BLaER1 (cell line): Measurements from ENCODE around the gene CANX.

ENCODE experiments used
- H3K27ac ChIP-seq: shearing (Covaris generic); formaldehyde crosslinking; 2 replicates; pipeline ENCODE4 v1.8.1; 2022
- H3K27me3 ChIP-seq: shearing (Covaris generic); formaldehyde crosslinking; 2 replicates; pipeline ENCODE4 v1.8.1; 2022
- H3K36me3 ChIP-seq: shearing (Covaris generic); formaldehyde crosslinking; 2 replicates; pipeline ENCODE4 v1.8.1; 2022
- H3K4me1 ChIP-seq: shearing (Covaris generic); formaldehyde crosslinking; 2 replicates; pipeline ENCODE4 v1.8.1; 2022
- H3K4me2 ChIP-seq: shearing (Covaris generic); formaldehyde crosslinking; 2 replicates; pipeline ENCODE4 v1.8.1; 2022
- H3K4me3 ChIP-seq: shearing (Covaris generic); formaldehyde crosslinking; 2 replicates; pipeline ENCODE4 v1.8.1; 2022
- H3K9ac ChIP-seq: shearing (Covaris generic); formaldehyde crosslinking; 2 replicates; pipeline ENCODE4 v1.8.1; 2022
- H3K9me3 ChIP-seq: shearing (Covaris generic); formaldehyde crosslinking; 2 replicates; pipeline ENCODE4 v1.8.1; 2022
- H4K20me1 ChIP-seq: shearing (Covaris generic); formaldehyde crosslinking; 2 replicates; pipeline ENCODE4 v1.8.1; 2022
- Cebpa-rat ChIP-seq: shearing (Covaris generic); IDR thresholded peaks from 2 replicates; pipeline ENCODE4 v1.8.1; 2022

CANX gene

DNA sequence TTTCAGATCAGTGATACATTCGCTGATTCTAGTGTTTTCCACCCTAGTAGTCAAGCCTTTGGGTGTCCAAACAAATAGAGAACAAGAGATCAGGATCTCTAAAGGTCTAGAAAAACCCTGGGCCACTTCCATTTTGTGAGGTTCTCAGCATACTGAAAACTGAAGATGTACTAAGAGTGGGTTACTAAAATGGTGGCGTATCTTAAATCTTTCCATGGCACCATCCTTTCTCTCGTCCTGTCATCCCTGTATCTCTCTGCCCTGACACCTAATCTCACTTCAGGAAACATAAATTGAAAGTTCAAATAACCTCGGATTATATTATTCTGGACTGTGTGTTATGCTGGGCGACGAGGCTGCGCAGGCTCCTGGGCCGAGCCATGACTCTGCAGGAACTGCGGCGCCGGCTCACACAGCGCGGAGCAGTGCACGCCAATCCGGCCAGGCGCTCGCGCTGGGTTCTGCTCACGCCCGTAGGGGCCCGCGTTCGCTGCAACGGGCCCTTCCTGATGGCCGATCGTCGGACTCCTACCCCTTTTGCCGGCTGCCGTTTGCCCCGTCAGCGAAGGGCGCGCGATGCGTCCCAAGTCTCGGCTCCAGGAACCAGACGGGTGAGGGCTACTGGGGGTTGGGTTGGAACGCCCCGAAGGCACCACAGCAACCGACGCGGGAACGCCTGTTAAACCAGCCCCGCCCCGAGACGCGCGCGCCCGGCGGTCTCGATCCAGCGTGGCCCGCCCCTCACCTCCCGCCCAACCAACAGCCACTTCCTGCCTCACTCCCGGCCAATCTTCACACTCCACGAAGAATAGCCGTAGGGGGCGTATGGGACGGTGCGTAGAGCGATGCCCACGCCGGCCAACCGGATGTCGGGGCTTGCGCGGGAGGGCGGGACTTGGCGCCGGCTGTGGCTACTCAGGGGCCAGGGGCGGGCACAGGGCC is 503 bp upstream of the CANX start:
- Histone ChIP-seq H3K27ac (peak overlapping the region; percentile 99), H3K4me1 (peaks cover 38% of the 10 kb centered on the region), H3K4me3 (peak overlapping the region; percentile 88), H3K9ac (peak overlapping the region; percentile 100), H4K20me1 (peaks cover 44% of the 10 kb centered on the region), H3K27me3 (no peaks in the 10 kb centered on the region), H3K9me3 (no peaks in the 10 kb centered on the region), H3K36me3 (peaks cover 24% of the 10 kb centered on the region), H3K4me2 (peak overlapping the region; percentile 89)
- no peak for TF ChIP-seq Cebpa-rat

DNA sequence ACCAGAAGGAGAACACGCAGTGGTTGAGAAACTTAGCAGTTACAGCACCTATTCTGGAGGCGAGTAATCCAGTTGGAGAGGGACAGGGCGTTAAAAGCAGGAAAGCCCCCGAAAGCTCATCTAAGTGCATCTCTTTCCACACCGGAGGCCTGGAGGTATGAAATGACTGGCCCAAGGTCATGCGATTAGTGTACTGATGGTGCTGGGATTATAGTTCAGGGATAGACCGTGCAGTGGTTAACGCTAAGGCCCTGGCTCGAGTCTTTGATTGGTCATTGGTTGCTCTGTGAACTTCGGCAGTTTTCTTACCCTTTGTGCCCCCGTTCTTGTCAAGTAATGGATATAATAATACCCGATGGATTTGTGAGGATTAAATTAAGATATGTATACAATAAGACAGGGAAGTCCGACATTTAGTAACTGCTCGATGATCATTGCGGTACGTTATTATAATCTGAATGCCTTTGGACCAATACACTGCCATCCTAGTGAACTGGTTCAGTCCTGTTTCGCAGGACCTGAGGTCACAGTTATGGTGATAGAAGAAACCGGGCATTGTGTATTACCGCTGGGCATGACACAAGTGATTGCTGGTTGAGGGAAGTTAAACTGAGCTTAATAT is 960 bp downstream of the CANX start:
- H3K4me2 ChIP-seq = peak overlapping the region; percentile 77
- no peak for TF ChIP-seq Cebpa-rat
- H3K9me3 ChIP-seq = no peaks in the 10 kb centered on the region
- peaks cover 39% of the 10 kb centered on the region for H3K36me3 ChIP-seq
- H3K27ac ChIP-seq = peak overlapping the region; percentile 99
- peak overlapping the region; percentile 100 for H3K9ac ChIP-seq
- peaks cover 58% of the 10 kb centered on the region for H4K20me1 ChIP-seq
- peak overlapping the region; percentile 88 for H3K4me3 ChIP-seq
- peaks cover 43% of the 10 kb centered on the region for H3K4me1 ChIP-seq
- H3K27me3 ChIP-seq = no peaks in the 10 kb centered on the region

- Histone ChIP-seq H3K27ac (peak overlapping the region; percentile 99), H3K4me3 (peak overlapping the region; percentile 88), H3K27me3 (no peaks in the 10 kb centered on the region), H3K4me2 (peak overlapping the region; percentile 77), H3K9ac (peak overlapping the region; percentile 100), H3K4me1 (peaks cover 43% of the 10 kb centered on the region), H4K20me1 (peaks cover 66% of the 10 kb centered on the region), H3K36me3 (peaks cover 46% of the 10 kb centered on the region), H3K9me3 (no peaks in the 10 kb centered on the region)
- 0 out of 2 replicates have a peak, but pooled peaks have one; percentile 21 for TF ChIP-seq Cebpa-rat
Measured at GRCh38 chr5:179700401-179700918, 1.7 kb downstream of the CANX start.

GRCh38 chr5:179716286-179716685 is 17.5 kb downstream of the CANX start:
- TF ChIP-seq Cebpa-rat = no peak
- Histone ChIP-seq H4K20me1 (peaks cover 54% of the 10 kb centered on the region), H3K4me2 (no peak overlapping the region), H3K4me3 (no peak overlapping the region), H3K27ac (no peak overlapping the region), H3K4me1 (no peaks in the 10 kb centered on the region), H3K36me3 (peaks cover 99% of the 10 kb centered on the region), H3K27me3 (no peaks in the 10 kb centered on the region), H3K9me3 (no peaks in the 10 kb centered on the region), H3K9ac (no peak overlapping the region)

DNA sequence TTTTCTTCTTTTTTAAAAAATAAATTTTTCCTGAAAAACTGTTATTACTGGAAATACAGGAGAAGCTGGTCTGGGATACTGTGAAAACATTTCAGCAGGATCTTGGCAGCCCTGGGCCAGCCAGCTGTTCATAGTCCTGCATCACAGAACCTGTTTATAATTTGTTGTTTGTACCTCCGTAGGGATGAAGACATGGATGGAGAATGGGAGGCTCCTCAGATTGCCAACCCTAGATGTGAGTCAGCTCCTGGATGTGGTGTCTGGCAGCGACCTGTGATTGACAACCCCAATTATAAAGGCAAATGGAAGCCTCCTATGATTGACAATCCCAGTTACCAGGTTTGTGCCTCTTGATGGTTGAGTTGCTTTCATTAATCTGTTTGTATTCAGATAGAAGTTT is 21.5 kb downstream of the CANX start:
- Histone ChIP-seq H3K4me3 (no peak overlapping the region), H3K36me3 (peaks cover 98% of the 10 kb centered on the region), H4K20me1 (peaks cover 64% of the 10 kb centered on the region), H3K27me3 (no peaks in the 10 kb centered on the region), H3K4me2 (no peak overlapping the region), H3K4me1 (no peaks in the 10 kb centered on the region), H3K9ac (no peak overlapping the region), H3K9me3 (no peaks in the 10 kb centered on the region), H3K27ac (no peak overlapping the region)
- TF ChIP-seq Cebpa-rat = no peak

DNA sequence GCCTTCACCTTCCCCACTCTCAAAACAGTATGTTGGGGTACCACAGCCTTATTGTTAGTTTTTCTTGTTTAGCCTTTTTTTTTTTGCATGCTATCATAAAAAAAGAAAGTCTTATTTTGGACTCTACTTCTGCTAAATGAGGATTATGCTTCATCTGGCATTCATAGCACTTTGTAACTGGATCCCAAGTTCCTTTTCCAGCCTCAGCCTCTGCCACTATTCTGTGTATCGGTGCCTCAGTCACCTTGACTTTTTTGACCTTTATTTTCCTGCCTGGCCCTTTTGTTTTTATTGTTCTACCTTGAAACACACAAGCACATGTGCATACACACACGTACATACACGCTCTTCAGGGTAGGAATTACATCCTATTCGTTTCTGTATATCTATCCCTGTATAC is 25.4 kb downstream of the CANX start:
- H3K4me2 ChIP-seq = no peak overlapping the region
- no peak overlapping the region for H3K27ac ChIP-seq
- peaks cover 40% of the 10 kb centered on the region for H4K20me1 ChIP-seq
- H3K36me3 ChIP-seq = peaks cover 98% of the 10 kb centered on the region
- no peak overlapping the region for H3K4me3 ChIP-seq
- no peaks in the 10 kb centered on the region for H3K27me3 ChIP-seq
- H3K4me1 ChIP-seq = no peaks in the 10 kb centered on the region
- no peak overlapping the region for H3K9ac ChIP-seq
- H3K9me3 ChIP-seq = no peaks in the 10 kb centered on the region
- no peak for TF ChIP-seq Cebpa-rat

DNA sequence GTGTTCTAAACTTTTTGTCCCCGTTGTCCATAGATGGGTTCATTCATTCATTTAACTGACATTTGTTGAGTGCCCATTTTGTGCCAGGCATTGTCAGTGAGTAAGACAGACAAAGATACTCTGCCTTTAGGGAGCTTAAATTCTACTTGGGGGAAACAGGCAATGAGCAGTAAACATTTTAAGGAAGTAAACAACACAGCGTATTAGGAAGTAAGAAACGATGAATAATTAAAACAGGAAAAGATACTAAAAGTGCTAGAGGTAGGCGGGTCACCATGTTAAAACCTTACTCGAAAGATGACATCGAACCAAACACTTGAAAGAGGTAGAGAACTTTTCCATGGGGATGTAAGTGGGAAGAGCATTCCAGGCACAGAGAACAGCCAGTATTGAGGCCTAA is 28.3 kb downstream of the CANX start:
- Histone ChIP-seq H3K36me3 (peaks cover 93% of the 10 kb centered on the region), H4K20me1 (peaks cover 20% of the 10 kb centered on the region; the same call in 1 of the 2 replicates), H3K4me1 (peaks cover 6% of the 10 kb centered on the region), H3K9me3 (no peaks in the 10 kb centered on the region), H3K27me3 (no peaks in the 10 kb centered on the region), H3K4me3 (no peak overlapping the region), H3K27ac (no peak overlapping the region), H3K9ac (no peak overlapping the region), H3K4me2 (no peak overlapping the region)
- TF ChIP-seq Cebpa-rat = no peak

GRCh38 chr5:179729303-179729702 is 30.5 kb downstream of the CANX start:
- no peak for TF ChIP-seq Cebpa-rat
- Histone ChIP-seq H3K4me3 (no peak overlapping the region), H3K27me3 (no peaks in the 10 kb centered on the region), H3K36me3 (peaks cover 71% of the 10 kb centered on the region), H3K9me3 (no peaks in the 10 kb centered on the region), H3K4me2 (no peak overlapping the region), H3K27ac (no peak overlapping the region), H4K20me1 (peaks cover 18% of the 10 kb centered on the region), H3K4me1 (peaks cover 12% of the 10 kb centered on the region), H3K9ac (no peak overlapping the region)

DNA sequence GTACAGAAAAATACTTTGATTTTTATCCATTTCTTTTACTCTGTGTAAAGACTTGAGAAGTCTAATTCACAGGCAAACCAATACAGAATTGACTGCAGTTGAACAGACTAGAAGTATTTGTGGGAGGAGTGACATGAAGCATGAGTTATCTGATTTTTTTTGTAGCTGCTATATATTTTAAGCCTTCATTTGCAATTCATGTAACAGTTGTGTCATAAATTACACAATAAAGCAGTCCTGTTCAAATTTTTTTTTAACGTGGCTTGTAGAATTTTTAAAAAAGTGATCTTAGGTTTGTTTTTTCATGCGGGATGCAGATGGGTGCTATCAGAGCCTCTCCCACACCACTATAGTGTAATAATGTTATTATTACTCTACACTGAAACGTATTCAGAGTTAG is 31.0 kb downstream of the CANX start:
- peaks cover 16% of the 10 kb centered on the region for H3K4me1 ChIP-seq
- H3K4me3 ChIP-seq = no peak overlapping the region
- H3K4me2 ChIP-seq = no peak overlapping the region
- no peak for TF ChIP-seq Cebpa-rat
- no peaks in the 10 kb centered on the region for H3K9me3 ChIP-seq
- peaks cover 67% of the 10 kb centered on the region for H3K36me3 ChIP-seq
- H3K27ac ChIP-seq = no peak overlapping the region
- peaks cover 21% of the 10 kb centered on the region for H4K20me1 ChIP-seq
- H3K27me3 ChIP-seq = no peaks in the 10 kb centered on the region
- no peak overlapping the region for H3K9ac ChIP-seq

- Histone ChIP-seq H3K27me3 (no peaks in the 10 kb centered on the region), H3K4me2 (no peak overlapping the region), H3K4me3 (no peak overlapping the region), H3K9ac (no peak overlapping the region), H3K4me1 (peaks cover 22% of the 10 kb centered on the region), H3K36me3 (peaks cover 61% of the 10 kb centered on the region), H4K20me1 (peaks cover 25% of the 10 kb centered on the region), H3K27ac (no peak overlapping the region), H3K9me3 (no peaks in the 10 kb centered on the region)
- TF ChIP-seq Cebpa-rat = no peak
Measured at GRCh38 chr5:179730356-179730755, 31.6 kb downstream of the CANX start.
